Measurements from ENCODE around the gene PHF21A. TPM values are rescaled to one million over a fixed set of nuclear protein-coding genes. Genes with fewer than 3 reads are reported as not detected.

Gene PHF21A
- total and polyA plus RNA-seq, 7 donors = 4.1 to 21.3 (median 17.2) TPM

DNA sequence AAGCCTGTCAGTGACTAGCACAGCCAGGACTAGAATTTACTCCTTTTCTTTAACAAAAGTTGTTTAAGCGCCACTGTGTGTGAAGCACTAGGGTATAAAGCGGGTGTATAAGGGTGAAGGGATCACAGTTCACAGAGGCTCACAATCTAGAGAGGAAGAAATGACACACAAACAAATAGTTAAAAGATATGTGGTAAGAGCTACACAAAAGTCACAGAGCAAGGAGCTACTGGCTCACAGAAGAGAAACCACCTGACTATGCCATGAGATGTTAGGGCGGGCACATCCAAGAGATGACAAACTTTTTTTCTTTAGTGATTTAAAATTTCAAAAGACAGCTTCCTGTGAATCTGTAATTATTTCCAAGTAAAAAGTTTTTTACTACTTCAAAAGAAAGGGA, 55.6 kb downstream of the PHF21A start:
- TF ChIP-seq, protein P1, sequence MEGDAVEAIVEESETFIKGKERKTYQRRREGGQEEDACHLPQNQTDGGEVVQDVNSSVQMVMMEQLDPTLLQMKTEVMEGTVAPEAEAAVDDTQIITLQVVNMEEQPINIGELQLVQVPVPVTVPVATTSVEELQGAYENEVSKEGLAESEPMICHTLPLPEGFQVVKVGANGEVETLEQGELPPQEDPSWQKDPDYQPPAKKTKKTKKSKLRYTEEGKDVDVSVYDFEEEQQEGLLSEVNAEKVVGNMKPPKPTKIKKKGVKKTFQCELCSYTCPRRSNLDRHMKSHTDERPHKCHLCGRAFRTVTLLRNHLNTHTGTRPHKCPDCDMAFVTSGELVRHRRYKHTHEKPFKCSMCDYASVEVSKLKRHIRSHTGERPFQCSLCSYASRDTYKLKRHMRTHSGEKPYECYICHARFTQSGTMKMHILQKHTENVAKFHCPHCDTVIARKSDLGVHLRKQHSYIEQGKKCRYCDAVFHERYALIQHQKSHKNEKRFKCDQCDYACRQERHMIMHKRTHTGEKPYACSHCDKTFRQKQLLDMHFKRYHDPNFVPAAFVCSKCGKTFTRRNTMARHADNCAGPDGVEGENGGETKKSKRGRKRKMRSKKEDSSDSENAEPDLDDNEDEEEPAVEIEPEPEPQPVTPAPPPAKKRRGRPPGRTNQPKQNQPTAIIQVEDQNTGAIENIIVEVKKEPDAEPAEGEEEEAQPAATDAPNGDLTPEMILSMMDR (IDR thresholded peaks at IDR 0.05) = no peak
- no peak overlapping the region for H3K27ac ChIP-seq
- intact Hi-C loops (cut with DNase I) = no loop called here
- WGBS, 3 donors = 96 to 100% (median 97%) methylated on average over 3 of the region's 3 CpGs
- H3K9me3 ChIP-seq = no peaks in the 10 kb centered on the region
- DNase-seq (no peak), ATAC-seq (no peak)
- H3K4me1 ChIP-seq = peaks cover 5% of the 10 kb centered on the region
- H3K4me3 ChIP-seq = no peak overlapping the region
- peaks cover 0 to 8% of the 10 kb centered on the region in 2 donors for H3K36me3 ChIP-seq (ENCODE audit: insufficient read depth in 1 of 2, low read depth in 1 of 2)
- H3K27me3 ChIP-seq (ENCODE audit: insufficient read depth in 3 of 3, low read length in 2 of 3) = no peaks in the 10 kb centered on the region

DNA sequence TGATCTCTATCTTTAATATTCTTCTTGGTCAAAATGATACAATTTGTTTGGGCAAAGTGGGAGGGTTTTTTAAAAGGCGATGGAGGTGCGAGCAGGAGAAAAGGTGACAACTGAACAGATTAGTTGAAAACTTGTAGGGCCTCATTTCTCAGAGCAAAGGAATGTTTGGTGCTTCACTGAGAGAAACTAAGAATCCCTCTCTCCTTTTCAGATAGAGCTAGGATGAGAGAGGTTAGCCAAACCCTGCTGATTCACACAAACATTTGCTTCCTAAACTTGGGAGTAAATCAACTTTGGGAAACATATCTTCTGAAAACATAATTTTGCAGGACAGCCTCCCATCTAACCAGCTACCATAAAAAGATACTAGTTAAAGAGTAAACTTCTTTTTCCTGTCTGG, 57.0 kb downstream of the PHF21A start:
- DNase-seq (no peak), ATAC-seq (no peak)
- Histone ChIP-seq H3K9me3 (no peaks in the 10 kb centered on the region), H3K4me1 (peaks cover 5% of the 10 kb centered on the region), H3K27me3 (ENCODE audit: insufficient read depth in 3 of 3, low read length in 2 of 3) (no peaks in the 10 kb centered on the region), H3K27ac (no peak overlapping the region), H3K36me3 (ENCODE audit: insufficient read depth in 1 of 2, low read depth in 1 of 2) (peaks cover 0 to 4% of the 10 kb centered on the region in 2 donors), H3K4me3 (no peak overlapping the region)
- intact Hi-C loops (cut with DNase I) = no loop called here
- TF ChIP-seq, protein P1 (IDR thresholded peaks at IDR 0.05) = no peak
- 93 to 99% (median 97%) methylated on average over 2 of the region's 2 CpGs for WGBS, 3 donors

DNA sequence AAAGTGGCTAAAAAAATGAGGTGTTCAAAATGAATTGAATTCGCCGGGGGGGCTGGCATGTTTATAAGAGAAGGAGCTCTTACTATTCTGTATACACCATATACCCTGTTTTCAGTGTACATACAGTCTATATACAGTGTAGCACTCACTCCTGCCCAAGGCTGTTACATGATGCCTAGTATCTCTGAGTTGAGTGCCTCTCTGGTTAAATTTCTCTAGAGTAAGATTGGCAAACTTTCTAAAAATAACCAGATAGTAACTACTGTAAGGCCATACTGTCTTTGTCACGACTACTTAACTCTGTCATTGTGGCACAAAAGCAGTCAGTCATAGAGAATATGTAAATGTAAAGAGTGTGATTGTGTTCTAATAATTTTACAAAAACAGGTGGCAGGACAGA, 58.1 kb downstream of the PHF21A start:
- H3K27ac ChIP-seq = no peak overlapping the region
- no peak overlapping the region for H3K4me3 ChIP-seq
- no peaks in the 10 kb centered on the region for H3K9me3 ChIP-seq
- TF ChIP-seq, protein P1 (IDR thresholded peaks at IDR 0.05) = no peak
- DNase-seq (no peak), ATAC-seq (peak; percentile 81 to 91 (median 85))
- 77 to 86% (median 79%) methylated on average over 3 of the region's 3 CpGs for WGBS, 3 donors
- H3K4me1 ChIP-seq = peaks cover 5% of the 10 kb centered on the region
- H3K27me3 ChIP-seq (ENCODE audit: insufficient read depth in 3 of 3, low read length in 2 of 3) = no peaks in the 10 kb centered on the region
- intact Hi-C loops (cut with DNase I) = no loop called here
- peaks cover 0 to 4% of the 10 kb centered on the region in 2 donors for H3K36me3 ChIP-seq (ENCODE audit: insufficient read depth in 1 of 2, low read depth in 1 of 2)

DNA sequence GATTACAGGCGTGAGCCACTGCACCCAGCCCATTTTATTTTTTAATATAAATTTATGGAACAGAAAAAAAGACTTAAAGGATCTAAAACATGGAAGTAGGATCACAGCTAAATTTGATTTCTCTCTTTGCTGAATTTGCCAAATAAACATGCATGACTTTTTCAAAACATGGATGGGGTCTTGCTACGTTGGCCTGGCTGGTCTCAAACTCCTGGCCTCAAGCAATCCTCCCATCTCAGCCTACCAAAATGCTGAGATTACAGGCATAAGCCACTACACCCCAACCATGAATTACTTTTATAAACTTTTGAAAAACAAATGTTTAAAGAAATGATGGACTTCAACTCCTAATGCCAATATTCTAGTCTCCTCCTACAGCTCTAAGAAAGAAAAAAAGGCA, 61.2 kb downstream of the PHF21A start:
- ATAC-seq = no peak
- DNase-seq = no peak
- 96 to 100% (median 99%) methylated on average over 2 of the region's 2 CpGs for WGBS, 3 donors
- Histone ChIP-seq H3K36me3 (ENCODE audit: insufficient read depth in 1 of 2, low read depth in 1 of 2) (no peaks in the 10 kb centered on the region), H3K27ac (no peak overlapping the region), H3K4me3 (no peak overlapping the region), H3K9me3 (no peaks in the 10 kb centered on the region), H3K27me3 (ENCODE audit: insufficient read depth in 3 of 3, low read length in 2 of 3) (no peaks in the 10 kb centered on the region), H3K4me1 (peaks cover 7% of the 10 kb centered on the region)
- TF ChIP-seq, protein P1 (IDR thresholded peaks at IDR 0.05) = no peak
- intact Hi-C loops (cut with DNase I) = no loop called here

DNA sequence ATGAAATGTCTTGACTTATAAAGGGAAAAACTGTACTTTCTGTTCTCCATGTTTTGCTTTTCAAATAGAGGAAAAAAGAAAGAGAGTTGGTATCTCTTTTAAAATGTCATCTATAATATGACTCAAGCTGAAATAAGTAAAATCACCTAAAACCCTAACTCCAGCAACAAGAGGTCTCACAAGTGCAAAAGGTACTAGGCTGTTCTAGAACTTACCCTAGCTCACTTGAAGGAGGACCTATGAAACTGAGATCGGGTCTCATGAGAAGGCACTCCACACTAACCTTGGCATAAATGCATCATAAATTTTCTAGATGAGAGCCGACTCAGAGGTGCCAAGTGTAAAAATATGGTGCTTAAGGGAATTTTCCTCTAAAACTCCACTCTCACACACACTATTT, 63.8 kb downstream of the PHF21A start:
- WGBS, 3 donors = 41 to 65% (median 41%) methylated on average over 2 of the region's 2 CpGs
- intact Hi-C loops (cut with DNase I) = no loop called here
- no peaks in the 10 kb centered on the region for H3K27me3 ChIP-seq (ENCODE audit: insufficient read depth in 3 of 3, low read length in 2 of 3)
- peaks cover 7% of the 10 kb centered on the region for H3K4me1 ChIP-seq
- TF ChIP-seq, protein P1 (IDR thresholded peaks at IDR 0.05) = no peak
- no peaks in the 10 kb centered on the region for H3K36me3 ChIP-seq (ENCODE audit: insufficient read depth in 1 of 2, low read depth in 1 of 2)
- DNase-seq (no peak), ATAC-seq (no peak)
- no peaks in the 10 kb centered on the region for H3K9me3 ChIP-seq
- H3K4me3 ChIP-seq = no peak overlapping the region
- H3K27ac ChIP-seq = no peak overlapping the region

Data from psoas muscle (tissue), 8 donors.